ENCODE measurements around the gene DOCK8.

DNA sequence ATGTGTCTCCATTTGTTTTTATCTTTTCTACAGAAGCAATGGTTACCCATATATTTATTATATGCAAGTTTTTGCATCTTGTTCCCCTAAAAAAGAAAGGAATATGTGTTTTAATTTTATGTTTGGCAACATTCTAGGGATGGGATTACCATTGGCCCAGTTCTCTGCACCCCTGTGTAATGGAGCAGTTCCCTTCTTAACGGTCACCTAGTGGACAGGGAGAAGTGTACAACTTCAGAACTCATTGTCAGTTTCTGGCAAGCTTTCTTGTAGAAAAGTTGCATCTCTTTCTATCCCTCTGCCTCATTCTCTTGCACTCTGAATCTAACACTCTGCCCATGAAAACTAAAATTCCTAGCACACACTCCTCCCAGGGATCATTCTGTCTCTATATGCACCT is 78.2 kb downstream of the DOCK8 start:
- TF ChIP-seq, protein P1, sequence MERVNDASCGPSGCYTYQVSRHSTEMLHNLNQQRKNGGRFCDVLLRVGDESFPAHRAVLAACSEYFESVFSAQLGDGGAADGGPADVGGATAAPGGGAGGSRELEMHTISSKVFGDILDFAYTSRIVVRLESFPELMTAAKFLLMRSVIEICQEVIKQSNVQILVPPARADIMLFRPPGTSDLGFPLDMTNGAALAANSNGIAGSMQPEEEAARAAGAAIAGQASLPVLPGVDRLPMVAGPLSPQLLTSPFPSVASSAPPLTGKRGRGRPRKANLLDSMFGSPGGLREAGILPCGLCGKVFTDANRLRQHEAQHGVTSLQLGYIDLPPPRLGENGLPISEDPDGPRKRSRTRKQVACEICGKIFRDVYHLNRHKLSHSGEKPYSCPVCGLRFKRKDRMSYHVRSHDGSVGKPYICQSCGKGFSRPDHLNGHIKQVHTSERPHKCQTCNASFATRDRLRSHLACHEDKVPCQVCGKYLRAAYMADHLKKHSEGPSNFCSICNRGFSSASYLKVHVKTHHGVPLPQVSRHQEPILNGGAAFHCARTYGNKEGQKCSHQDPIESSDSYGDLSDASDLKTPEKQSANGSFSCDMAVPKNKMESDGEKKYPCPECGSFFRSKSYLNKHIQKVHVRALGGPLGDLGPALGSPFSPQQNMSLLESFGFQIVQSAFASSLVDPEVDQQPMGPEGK (CRISPR knock-in tag; IDR thresholded peaks at IDR 0.05; ENCODE audit: borderline replicate concordance) = no peak
- TF ChIP-seq ZNF70 (CRISPR knock-in tag; IDR thresholded peaks at IDR 0.05) (no peak), PPARA (CRISPR knock-in tag; IDR thresholded peaks at IDR 0.05; ENCODE audit: borderline replicate concordance) (no peak), ARNTL (CRISPR knock-in tag; IDR thresholded peaks at IDR 0.05; ENCODE audit: borderline replicate concordance, low read depth) (no peak)

Data from SK-N-SH treated with all-trans-retinoic acid at 6 μM for 48 hours (cell line).